ENCODE data around the gene LPAR1. TPM values are rescaled to one million over a fixed set of nuclear protein-coding genes. Genes with fewer than 3 reads are reported as not detected.
"Not testable (repeated sequence)": the region's sequence is repeated elsewhere in the genome, so short reads cannot be mapped to it uniquely, and the experiment has no call there.

The LPAR1 gene
- polyA plus RNA-seq, 3 donors: 20.1 to 28.6 (median 22.6) TPM

GRCh38 chr9:110877374-110877773 lies 160.9 kb downstream of the LPAR1 start:
- no peak for DNase-seq

GRCh38 chr9:110876929-110877328 lies 161.3 kb downstream of the LPAR1 start:
- DNase-seq: no peak

- no peak for DNase-seq
These were observed 163.2 kb downstream of the LPAR1 start for GRCh38 chr9:110874963-110875674.

- DNase-seq: peak; percentile 45
These were observed 165.3 kb downstream of the LPAR1 start for GRCh38 chr9:110872920-110873319.

- no peak for DNase-seq
These were observed 166.5 kb downstream of the LPAR1 start for GRCh38 chr9:110871736-110872135.

DNA sequence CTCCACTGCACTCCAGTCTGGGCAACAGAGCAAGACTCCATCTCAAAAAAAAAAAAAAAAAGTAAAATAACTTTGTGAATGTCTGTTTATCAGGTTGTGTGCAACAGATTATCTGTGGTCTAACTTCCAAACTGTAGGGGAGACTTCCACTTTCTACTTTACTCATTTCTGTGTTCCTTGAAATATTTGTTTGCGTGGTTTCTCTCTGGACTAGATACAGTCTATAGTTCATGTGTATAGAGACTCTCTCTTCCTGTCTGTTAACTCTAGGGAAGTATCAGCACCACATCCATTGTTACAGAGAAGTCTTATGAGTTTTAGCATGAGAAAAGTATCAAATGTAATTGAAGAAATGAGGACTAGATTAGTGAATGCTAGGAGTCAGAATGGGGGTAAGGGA lies 168.3 kb downstream of the LPAR1 start:
- no peak for DNase-seq

- no peak for DNase-seq
These were observed 174.3 kb downstream of the LPAR1 start for GRCh38 chr9:110864011-110864410.

DNA sequence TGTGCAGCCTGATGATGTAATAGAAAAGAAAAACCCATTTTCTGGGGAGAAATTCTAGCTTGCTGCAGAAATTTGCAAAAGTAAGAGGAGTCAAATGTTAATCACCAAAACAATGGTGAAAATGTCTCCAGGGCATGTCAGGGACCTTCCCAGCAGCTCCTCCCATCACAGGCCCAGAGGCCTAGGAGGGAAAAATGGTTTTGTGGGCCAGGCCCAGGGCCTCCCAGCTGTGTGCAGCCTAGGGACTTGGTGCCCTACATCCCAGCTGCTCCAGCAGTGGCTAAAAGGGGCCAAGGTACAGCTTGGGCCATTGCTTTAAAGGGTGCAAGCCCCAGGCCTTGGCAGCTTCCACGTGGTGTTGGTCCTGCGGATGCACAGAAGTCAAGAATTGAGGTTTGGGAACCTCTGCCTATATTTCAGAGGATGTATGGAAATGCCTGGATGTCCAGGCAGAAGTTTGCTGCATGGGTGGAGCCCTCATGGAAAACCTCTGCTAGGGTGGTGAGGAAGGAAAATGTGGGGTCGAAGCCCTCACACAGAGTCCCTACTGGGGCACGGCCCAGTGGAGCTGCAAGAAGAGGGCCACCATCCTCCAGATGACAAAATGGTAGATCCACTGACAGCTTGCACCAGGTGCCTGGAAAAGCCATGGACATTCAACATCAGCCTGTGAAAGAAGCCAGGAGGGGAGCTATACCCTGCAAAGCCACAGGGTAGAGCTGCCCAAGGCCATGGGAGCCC lies 176.7 kb downstream of the LPAR1 start:
- not testable (repeated sequence) for DNase-seq

DNA sequence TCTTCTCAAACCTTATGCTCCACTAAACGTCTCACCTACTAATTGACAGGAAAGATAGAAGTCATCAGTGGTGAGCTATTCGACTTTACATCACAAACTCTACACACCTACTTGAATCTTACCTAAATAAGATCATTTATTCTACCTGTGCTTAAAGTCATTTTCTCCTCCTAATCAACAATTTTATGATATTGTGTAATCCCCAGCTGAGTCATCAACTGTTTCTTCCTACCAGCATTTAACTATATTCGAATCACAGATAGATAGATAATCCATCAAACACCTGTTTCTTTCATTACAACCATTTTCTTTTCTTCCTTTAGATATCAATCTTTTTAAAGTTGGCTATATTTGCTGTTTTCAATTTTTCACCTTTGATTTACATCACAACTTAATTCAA lies 181.5 kb downstream of the LPAR1 start:
- no peak for DNase-seq

- no peak for DNase-seq
These were observed 187.7 kb downstream of the LPAR1 start for GRCh38 chr9:110850401-110851135.

DNA sequence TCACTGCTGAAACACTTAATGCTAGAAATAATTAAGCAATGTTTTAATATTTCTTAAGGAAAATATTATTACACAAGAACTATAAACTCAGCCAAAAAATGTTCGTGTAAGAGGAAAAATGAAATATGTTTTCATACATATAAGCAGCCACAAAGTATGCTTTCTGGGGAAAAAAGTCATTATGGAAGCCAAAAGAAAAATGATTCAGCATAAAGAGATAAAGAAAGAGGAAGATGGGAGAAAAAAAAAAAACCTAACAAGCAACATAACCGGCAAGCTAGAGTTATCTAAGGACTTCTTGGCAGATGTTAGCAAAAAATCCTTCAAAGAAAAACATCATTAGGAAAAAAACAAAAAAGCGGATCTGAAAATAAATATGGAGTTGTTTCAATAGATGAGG lies 190.6 kb downstream of the LPAR1 start:
- no peak for DNase-seq

DNA sequence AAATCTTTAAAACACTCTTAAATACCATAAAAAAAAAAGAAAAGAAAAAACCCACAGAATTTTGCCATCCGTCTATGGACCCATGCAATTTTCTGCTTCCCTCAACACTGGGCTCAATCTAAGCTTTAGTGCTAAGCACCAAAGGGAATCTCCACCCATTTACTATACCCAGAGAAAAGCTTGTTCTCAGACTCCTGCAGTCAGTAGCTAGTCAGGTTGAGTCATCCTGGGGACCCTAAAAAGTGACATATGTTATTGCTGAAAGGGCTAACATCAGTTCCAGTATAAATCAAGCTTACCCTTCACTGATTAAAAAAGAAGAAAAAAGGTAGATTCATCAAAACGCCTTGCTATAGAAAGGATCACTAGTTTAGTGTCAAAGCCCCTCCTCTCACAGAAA lies 192.1 kb downstream of the LPAR1 start:
- no peak for DNase-seq

DNA sequence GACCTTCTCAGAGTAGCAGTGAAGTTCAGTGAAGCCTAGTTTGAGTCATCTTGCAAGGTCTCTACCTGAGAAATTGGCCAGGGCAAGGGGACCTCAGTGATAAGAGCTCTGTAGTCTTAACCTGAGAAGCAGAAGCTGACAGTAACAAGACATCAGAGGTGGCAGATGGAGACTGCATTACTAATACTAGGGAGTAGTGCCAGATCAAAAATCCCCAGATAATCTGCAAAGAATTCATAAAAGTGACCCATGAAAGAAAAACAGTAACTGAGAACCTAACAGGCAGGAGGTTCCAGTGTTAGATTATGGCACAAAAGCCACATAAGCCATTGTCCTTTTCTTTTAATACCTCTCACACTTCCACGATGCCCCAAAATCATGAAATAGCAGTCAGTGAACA lies 194.1 kb downstream of the LPAR1 start:
- no peak for DNase-seq

DNA sequence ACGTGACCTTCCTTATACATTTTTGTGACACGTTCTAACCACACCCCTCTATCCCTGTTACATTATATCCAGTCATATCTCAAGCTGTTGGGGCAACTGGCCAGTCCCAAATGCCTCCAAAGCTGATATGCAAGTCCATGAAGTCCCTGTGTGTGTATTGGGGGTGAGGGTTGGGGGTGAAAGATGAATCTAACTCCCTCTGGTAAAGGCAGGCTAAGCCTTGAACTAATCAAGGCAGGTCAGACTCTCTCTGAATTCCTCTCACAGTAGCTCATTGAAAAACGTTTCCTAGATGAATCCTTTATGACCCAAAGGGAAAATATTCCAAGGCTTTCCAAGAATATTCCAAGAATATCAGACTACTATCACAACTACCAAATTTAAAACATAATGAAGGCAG lies 195.3 kb downstream of the LPAR1 start:
- DNase-seq: no peak

GRCh38 chr9:110842169-110842568 lies 196.1 kb downstream of the LPAR1 start:
- no peak for DNase-seq

GRCh38 chr9:110837401-110838005 lies 200.8 kb downstream of the LPAR1 start:
- DNase-seq: no peak

GRCh38 chr9:110835859-110836271 lies 202.4 kb downstream of the LPAR1 start:
- DNase-seq: no peak

DNA sequence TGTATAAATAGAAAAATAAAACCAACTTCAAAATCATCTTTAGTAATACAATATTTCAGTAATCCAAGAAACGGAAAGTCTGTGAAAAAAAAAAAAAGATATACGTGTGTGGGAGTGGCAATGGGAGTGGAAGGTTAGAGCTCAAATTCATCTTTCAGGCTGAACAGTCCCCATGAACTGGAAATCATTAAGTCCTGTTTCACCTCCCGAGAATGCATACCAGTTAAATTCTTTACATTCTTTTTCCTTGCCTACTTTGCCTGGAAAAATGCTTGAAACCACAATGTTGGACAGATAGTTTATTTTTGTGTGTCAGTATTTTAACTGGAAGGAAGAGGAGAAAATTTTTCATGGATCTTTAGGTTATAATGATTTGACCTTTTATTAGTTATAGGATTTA lies 202.9 kb downstream of the LPAR1 start:
- DNase-seq: peak; percentile 20

DNA sequence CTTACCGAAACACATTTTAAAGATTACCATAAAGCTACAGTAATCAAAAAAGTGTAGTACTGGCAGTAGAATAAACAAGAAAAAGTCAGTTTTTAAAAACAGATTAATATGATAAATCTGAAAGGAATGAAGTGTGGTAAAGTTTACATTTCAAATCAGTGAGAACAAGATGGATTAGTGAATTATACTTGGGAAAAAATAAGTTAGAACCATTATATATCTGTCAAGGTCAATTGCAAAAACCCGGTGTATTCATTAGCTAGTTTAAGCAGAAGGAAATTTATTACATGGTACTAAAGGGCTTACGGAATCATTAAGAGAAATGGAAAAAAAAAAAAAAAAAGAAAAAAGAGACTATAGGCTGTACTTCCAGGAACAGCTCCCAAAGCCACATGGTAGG lies 205.3 kb downstream of the LPAR1 start:
- no peak for DNase-seq

GRCh38 chr9:110830495-110830894 lies 207.8 kb downstream of the LPAR1 start:
- DNase-seq: no peak

DNA sequence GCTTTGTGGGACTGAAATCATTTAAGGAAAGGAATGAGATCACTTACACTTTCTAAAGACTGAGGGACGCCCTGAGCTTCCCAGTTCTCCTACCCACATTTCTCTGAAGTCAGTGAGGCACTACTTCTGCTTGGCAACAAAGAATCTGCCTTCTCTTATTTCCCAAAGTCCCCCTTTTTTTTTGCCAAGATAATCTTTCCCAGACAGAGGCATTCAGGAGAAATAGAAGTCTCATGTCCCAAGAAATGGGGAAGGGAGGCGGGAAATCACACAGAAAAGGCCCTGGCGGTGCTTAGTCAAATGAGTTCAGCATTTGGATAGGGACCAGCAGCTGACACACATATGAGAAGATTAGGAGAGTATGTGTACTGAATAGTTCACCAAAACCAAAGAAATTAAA lies 210.0 kb downstream of the LPAR1 start:
- DNase-seq: peak; percentile 19

DNA sequence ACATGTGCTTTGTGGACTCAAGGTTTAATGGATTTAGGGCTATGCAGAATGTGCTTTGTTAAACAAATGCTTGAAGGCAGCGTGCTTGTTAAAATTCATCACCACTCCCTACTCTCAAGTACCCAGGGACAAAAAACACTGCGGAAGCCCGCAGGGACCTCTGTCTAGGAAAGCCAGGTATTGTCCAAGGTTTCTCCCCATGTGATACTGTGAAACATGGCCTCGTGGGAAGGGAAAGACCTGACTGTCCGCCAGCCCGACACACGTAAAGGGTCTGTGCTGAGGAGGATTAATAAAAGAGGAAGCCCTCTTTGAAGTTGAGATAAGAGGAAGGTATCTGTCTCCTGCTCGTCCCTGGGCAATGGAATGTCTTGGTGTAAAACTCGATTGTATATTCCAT lies 211.9 kb downstream of the LPAR1 start:
- not testable (repeated sequence) for DNase-seq

All from renal pelvis (tissue), 4 donors.